ENCODE measurements around the gene SNAP23.

Gene SNAP23

DNA sequence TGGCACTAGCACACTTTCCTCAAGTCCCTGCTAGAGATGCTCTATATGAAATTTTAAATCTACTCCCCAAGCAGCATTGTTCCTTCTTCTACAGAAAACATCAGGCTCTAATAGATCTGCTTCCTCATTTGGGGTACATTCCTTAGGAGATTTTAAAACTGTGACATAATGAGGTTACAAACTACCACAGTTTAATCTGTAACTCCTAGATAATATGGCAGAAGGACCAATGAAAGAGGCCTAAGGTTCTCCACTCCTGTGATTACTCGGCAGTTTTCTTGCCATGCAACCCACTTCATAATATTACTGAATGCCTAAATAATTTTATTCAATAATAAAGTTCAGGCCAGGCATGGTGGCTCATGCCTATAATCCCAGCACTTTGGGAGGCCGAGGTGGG, 20.6 kb upstream of the SNAP23 start:
- no peak overlapping the region for H3K4me3 Mint-ChIP-seq
- H3K36me3 Mint-ChIP-seq (ENCODE audit: insufficient read depth), result no peaks in the 10 kb centered on the region
- H3K27me3 Mint-ChIP-seq, result no peaks in the 10 kb centered on the region
- ATAC-seq (replicated peaks) (no peak), DNase-seq (no peak)
- peaks cover 3 to 8% of the 10 kb centered on the region in 2 donors for H3K4me1 Mint-ChIP-seq (ENCODE audit: low read depth in 2 of 2)
- no peak overlapping the region for H3K27ac Mint-ChIP-seq
- no peaks in the 10 kb centered on the region for H3K9me3 Mint-ChIP-seq

DNA sequence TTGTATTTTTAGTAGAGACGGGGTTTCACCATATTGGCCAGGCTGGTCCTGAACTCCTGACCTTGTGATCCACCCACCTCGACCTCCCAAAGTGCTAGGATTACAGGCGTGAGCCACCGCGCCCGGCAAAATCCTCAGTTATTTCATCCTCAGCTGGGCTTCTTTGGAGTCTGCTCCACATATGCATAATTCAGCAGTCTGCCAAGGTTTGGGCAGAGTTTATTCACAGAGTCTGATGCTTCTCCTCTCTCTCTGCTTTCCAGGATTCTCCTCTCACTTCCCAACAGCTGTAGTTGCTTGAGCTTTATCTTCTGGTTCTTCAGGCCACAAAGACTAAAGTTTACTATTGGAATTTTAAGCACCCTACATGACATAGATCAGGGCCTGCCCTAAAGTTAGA, 12.7 kb upstream of the SNAP23 start:
- Mint-ChIP-seq H3K27ac (no peak overlapping the region), H3K4me3 (no peak overlapping the region), H3K4me1 (ENCODE audit: low read depth in 2 of 2) (peaks cover 5 to 13% of the 10 kb centered on the region in 2 donors), H3K27me3 (no peaks in the 10 kb centered on the region), H3K36me3 (ENCODE audit: insufficient read depth) (peaks cover 4% of the 10 kb centered on the region), H3K9me3 (no peaks in the 10 kb centered on the region)
- ATAC-seq (replicated peaks), result no peak
- no peak for DNase-seq

DNA sequence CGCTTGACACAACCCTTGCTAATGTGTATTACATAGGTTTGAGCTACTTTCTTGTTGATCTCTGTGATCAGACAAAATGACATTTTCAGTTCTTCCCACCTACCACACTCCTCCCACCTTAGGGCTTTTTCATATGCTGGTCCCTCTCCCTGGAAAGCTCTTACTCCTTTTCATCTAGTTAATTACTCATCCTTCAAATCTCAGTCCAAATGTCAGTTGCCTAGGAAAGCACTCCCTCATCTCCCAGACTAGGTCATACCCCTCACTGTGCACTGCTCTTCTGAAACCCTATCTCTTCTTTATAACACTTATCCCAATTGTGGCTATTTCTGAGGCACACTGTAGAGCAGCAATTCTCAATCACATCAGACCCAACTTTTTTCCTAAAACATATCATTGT, 11.8 kb upstream of the SNAP23 start:
- H3K4me3 Mint-ChIP-seq, result no peak overlapping the region
- DNase-seq (no peak), ATAC-seq (replicated peaks) (no peak)
- no peaks in the 10 kb centered on the region for H3K27me3 Mint-ChIP-seq
- no peaks in the 10 kb centered on the region for H3K9me3 Mint-ChIP-seq
- H3K4me1 Mint-ChIP-seq (ENCODE audit: low read depth in 2 of 2), result peaks cover 11 to 19% of the 10 kb centered on the region in 2 donors
- no peak overlapping the region for H3K27ac Mint-ChIP-seq
- H3K36me3 Mint-ChIP-seq (ENCODE audit: insufficient read depth), result peaks cover 4% of the 10 kb centered on the region

DNA sequence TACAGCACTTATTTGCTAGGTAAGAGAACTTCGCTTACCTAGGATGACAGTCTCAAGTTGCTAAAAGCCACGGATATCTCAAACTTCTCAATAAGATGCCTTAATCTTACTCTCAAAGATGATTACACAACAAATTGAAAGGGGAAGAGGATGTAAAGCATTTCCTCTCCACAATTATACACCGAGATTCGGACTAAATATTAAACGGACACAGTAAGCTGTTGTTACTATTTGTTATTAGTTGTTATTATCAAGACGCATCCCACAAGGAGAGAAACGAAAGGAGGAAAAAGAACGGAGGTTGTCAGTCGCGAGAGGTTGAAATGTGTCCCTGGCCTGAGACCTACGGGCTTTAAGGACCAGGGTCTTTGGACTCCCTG, 5.2 kb upstream of the SNAP23 start:
- H3K27ac Mint-ChIP-seq, result peak overlapping the region; percentile 99
- H3K4me1 Mint-ChIP-seq (ENCODE audit: low read depth in 2 of 2), result peaks cover 27 to 43% of the 10 kb centered on the region in 2 donors
- no peaks in the 10 kb centered on the region for H3K27me3 Mint-ChIP-seq
- DNase-seq, result no peak
- no peaks in the 10 kb centered on the region for H3K9me3 Mint-ChIP-seq
- H3K4me3 Mint-ChIP-seq, result peak overlapping the region; percentile 96 to 98
- ATAC-seq (replicated peaks), result no peak
- peaks cover 18% of the 10 kb centered on the region for H3K36me3 Mint-ChIP-seq (ENCODE audit: insufficient read depth)

GRCh38 chr15:42490671-42491538, 4.5 kb upstream of the SNAP23 start, which contains the start of gene ZNF106:
Gene ZNF106 (minus strand): TSS chr15:42491141. CDS start chr15:42472289, 18,852 bp downstream.
- no peaks in the 10 kb centered on the region for H3K27me3 Mint-ChIP-seq
- ATAC-seq (replicated peaks) (peak; percentile 58), DNase-seq (peak; percentile 83)
- H3K27ac Mint-ChIP-seq, result peak within 1 kb of the TSS; percentile 99
- H3K4me1 Mint-ChIP-seq (ENCODE audit: low read depth in 2 of 2), result peaks cover 32 to 49% of the 10 kb centered on the region in 2 donors
- H3K4me3 Mint-ChIP-seq, result peak within 1 kb of the TSS; percentile 96 to 98
- H3K36me3 Mint-ChIP-seq (ENCODE audit: insufficient read depth), result peaks cover 20% of the 10 kb centered on the region
- no peaks in the 10 kb centered on the region for H3K9me3 Mint-ChIP-seq

DNA sequence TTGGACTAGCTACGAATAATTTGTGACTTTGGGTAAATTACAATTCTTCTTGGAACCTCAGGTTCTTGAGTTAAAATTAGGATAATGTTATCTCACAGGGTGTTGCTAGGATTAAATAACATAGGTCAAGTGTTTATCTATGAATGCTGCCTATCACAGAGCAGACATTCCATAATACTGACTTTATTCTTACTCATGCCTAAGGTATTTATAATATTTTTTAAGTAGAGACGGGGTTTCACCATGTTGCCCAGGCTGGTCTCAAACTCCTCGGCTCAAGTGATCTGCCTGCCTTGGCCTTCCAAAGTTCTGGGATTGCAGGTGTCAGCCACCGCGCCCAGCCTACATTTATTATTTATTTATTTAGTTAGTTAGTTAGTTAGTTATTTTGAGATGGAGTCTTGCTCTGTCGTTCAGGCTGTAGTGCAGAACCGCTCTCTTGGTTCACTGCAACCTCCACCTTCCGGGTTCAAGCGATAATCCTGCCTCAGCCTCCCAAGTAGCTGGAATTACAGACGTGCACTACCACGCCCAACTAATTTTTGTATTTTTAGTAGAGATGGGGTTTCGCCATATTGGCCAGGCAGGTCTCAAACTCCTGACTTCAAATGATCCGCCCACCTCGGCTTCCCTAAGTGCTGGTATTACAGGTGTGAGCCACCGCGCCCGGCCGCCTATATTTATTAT, 3.8 kb upstream of the SNAP23 start:
- Mint-ChIP-seq H3K4me1 (ENCODE audit: low read depth in 2 of 2) (peaks cover 40 to 57% of the 10 kb centered on the region in 2 donors), H3K4me3 (peak overlapping the region; percentile 96 to 98), H3K9me3 (no peaks in the 10 kb centered on the region), H3K27me3 (no peaks in the 10 kb centered on the region), H3K36me3 (ENCODE audit: insufficient read depth) (peaks cover 20% of the 10 kb centered on the region), H3K27ac (peak overlapping the region; percentile 99)
- no peak for DNase-seq
- ATAC-seq (replicated peaks), result no peak

GRCh38 chr15:42493679-42494078, 1.8 kb upstream of the SNAP23 start:
- H3K27me3 Mint-ChIP-seq, result no peaks in the 10 kb centered on the region
- no peaks in the 10 kb centered on the region for H3K9me3 Mint-ChIP-seq
- H3K4me3 Mint-ChIP-seq, result peak overlapping the region; percentile 37 to 51
- DNase-seq, result no peak
- peaks cover 20% of the 10 kb centered on the region for H3K36me3 Mint-ChIP-seq (ENCODE audit: insufficient read depth)
- ATAC-seq (replicated peaks), result no peak
- peaks cover 46 to 62% of the 10 kb centered on the region in 2 donors for H3K4me1 Mint-ChIP-seq (ENCODE audit: low read depth in 2 of 2)
- peak overlapping the region in 1 of 2 donors; percentile 5 for H3K27ac Mint-ChIP-seq

GRCh38 chr15:42494998-42495360, 455 bp upstream of the SNAP23 start:
- ATAC-seq (replicated peaks) (no peak), DNase-seq (no peak)
- H3K4me1 Mint-ChIP-seq (ENCODE audit: low read depth in 2 of 2), result peaks cover 49 to 60% of the 10 kb centered on the region in 2 donors
- H3K27ac Mint-ChIP-seq, result peak overlapping the region; percentile 95 to 97
- no peaks in the 10 kb centered on the region for H3K27me3 Mint-ChIP-seq
- no peaks in the 10 kb centered on the region for H3K9me3 Mint-ChIP-seq
- H3K4me3 Mint-ChIP-seq, result peak overlapping the region; percentile 96 to 98
- H3K36me3 Mint-ChIP-seq (ENCODE audit: insufficient read depth), result peaks cover 20% of the 10 kb centered on the region

GRCh38 chr15:42498212-42499068, 3.0 kb downstream of the SNAP23 start:
- no peak for ATAC-seq (replicated peaks)
- Mint-ChIP-seq H3K9me3 (no peaks in the 10 kb centered on the region), H3K4me1 (ENCODE audit: low read depth in 2 of 2) (peaks cover 47 to 52% of the 10 kb centered on the region in 2 donors), H3K4me3 (peak overlapping the region in 1 of 2 donors; percentile 35), H3K27me3 (no peaks in the 10 kb centered on the region), H3K36me3 (ENCODE audit: insufficient read depth) (peaks cover 9% of the 10 kb centered on the region), H3K27ac (peak overlapping the region; percentile 15 to 75)
- DNase-seq, result no peak

- DNase-seq, result no peak
- peaks cover 37 to 38% of the 10 kb centered on the region in 2 donors for H3K4me1 Mint-ChIP-seq (ENCODE audit: low read depth in 2 of 2)
- peaks cover 10% of the 10 kb centered on the region for H3K36me3 Mint-ChIP-seq (ENCODE audit: insufficient read depth)
- no peak for ATAC-seq (replicated peaks)
- H3K9me3 Mint-ChIP-seq, result no peaks in the 10 kb centered on the region
- no peak overlapping the region for H3K27ac Mint-ChIP-seq
- no peak overlapping the region for H3K4me3 Mint-ChIP-seq
- no peaks in the 10 kb centered on the region for H3K27me3 Mint-ChIP-seq
Observed at GRCh38 chr15:42499858-42500609, 4.6 kb downstream of the SNAP23 start.

- DNase-seq, result no peak
- no peak overlapping the region for H3K27ac Mint-ChIP-seq
- ATAC-seq (replicated peaks), result no peak
- H3K36me3 Mint-ChIP-seq (ENCODE audit: insufficient read depth), result peaks cover 13% of the 10 kb centered on the region
- no peaks in the 10 kb centered on the region for H3K27me3 Mint-ChIP-seq
- no peak overlapping the region for H3K4me3 Mint-ChIP-seq
- H3K9me3 Mint-ChIP-seq, result no peaks in the 10 kb centered on the region
- H3K4me1 Mint-ChIP-seq (ENCODE audit: low read depth in 2 of 2), result peaks cover 16 to 17% of the 10 kb centered on the region in 2 donors
Observed at GRCh38 chr15:42502477-42502876, 7.0 kb downstream of the SNAP23 start.

DNA sequence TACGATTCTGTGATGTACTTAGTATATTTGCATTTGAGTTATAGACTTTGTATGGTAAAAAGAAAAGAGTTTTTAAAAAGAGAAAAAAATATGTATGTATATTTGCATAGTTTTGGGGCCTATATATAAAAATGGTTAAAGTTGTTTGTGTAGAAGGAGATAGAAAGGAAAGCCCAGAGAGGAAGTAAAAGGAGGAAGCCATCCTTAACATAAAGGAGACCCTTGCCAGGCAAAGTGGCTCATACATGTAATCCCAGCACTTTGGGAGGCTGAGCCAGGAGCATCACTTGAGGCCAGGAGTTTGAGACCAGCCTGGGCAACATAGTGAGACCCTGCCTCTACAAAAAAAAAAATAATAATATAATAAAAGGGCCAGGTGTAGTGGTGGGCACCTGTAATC, 8.4 kb downstream of the SNAP23 start:
- no peak overlapping the region for H3K4me3 Mint-ChIP-seq
- ATAC-seq (replicated peaks) (no peak), DNase-seq (no peak)
- H3K36me3 Mint-ChIP-seq (ENCODE audit: insufficient read depth), result peaks cover 18% of the 10 kb centered on the region
- H3K27ac Mint-ChIP-seq, result no peak overlapping the region
- no peaks in the 10 kb centered on the region for H3K9me3 Mint-ChIP-seq
- peaks cover 4 to 6% of the 10 kb centered on the region in 2 donors for H3K4me1 Mint-ChIP-seq (ENCODE audit: low read depth in 2 of 2)
- no peaks in the 10 kb centered on the region for H3K27me3 Mint-ChIP-seq
